Chondrocyte (in vitro differentiated cells): ENCODE results near the gene DPEP2NB. TPM values are rescaled to one million over a fixed set of nuclear protein-coding genes. Genes with fewer than 3 reads are reported as not detected.

Experiments used
- DNase-seq: peaks from one replicate; pipeline ENCODE4 v3.0.0; 2021; ENCODE audit warnings: mixed read lengths, low spot score
- H3K27ac Mint-ChIP-seq: one replicate; pipeline ENCODE4 v1.8.0; 2021; ENCODE audit warnings: mild to moderate bottlenecking, moderate library complexity, mixed read lengths; ENCODE audit not compliant: unreplicated experiment
- H3K27me3 Mint-ChIP-seq: 2 replicates; pipeline ENCODE4 v1.8.0; 2021; ENCODE audit warnings: low read depth, mixed read lengths
- H3K36me3 Mint-ChIP-seq: 2 replicates; pipeline ENCODE4 v1.8.0; 2021; ENCODE audit warnings: low read depth, mixed read lengths
- H3K4me1 Mint-ChIP-seq: 2 replicates; pipeline ENCODE4 v1.8.0; 2021; ENCODE audit warnings: low read depth, mild to moderate bottlenecking, mixed read lengths
- H3K4me3 Mint-ChIP-seq: one replicate; pipeline ENCODE4 v1.8.0; 2021; ENCODE audit warnings: mild to moderate bottlenecking, moderate library complexity, mixed read lengths; ENCODE audit not compliant: unreplicated experiment
- H3K9me3 Mint-ChIP-seq: 2 replicates; pipeline ENCODE4 v1.8.0; 2021; ENCODE audit warnings: low read depth, mixed read lengths
- total RNA-seq: library from RNA; stranded (reverse); gene quantifications from 3 replicates; pipeline ENCODE4 v1.2.1, GENCODE V29; 2021
- TF ChIP-seq, protein P1 (sequence below): fragments of 200-600 bp; sonication (generic); IDR thresholded peaks from 2 replicates; pipeline ENCODE4 v1.5.0; 2021; ENCODE audit warnings: antibody characterized with exemption, mild to moderate bottlenecking, moderate library complexity

The DPEP2NB gene
- total RNA-seq, 1 donor from 2014 or later, result not detected

- H3K36me3 Mint-ChIP-seq, result peaks cover 14% of the 10 kb centered on the region
- peak overlapping the region; percentile 98 for H3K27ac Mint-ChIP-seq
- no peaks in the 10 kb centered on the region for H3K27me3 Mint-ChIP-seq
- H3K9me3 Mint-ChIP-seq, result no peaks in the 10 kb centered on the region
- TF ChIP-seq, protein P1, sequence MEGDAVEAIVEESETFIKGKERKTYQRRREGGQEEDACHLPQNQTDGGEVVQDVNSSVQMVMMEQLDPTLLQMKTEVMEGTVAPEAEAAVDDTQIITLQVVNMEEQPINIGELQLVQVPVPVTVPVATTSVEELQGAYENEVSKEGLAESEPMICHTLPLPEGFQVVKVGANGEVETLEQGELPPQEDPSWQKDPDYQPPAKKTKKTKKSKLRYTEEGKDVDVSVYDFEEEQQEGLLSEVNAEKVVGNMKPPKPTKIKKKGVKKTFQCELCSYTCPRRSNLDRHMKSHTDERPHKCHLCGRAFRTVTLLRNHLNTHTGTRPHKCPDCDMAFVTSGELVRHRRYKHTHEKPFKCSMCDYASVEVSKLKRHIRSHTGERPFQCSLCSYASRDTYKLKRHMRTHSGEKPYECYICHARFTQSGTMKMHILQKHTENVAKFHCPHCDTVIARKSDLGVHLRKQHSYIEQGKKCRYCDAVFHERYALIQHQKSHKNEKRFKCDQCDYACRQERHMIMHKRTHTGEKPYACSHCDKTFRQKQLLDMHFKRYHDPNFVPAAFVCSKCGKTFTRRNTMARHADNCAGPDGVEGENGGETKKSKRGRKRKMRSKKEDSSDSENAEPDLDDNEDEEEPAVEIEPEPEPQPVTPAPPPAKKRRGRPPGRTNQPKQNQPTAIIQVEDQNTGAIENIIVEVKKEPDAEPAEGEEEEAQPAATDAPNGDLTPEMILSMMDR, result no peak
- peak overlapping the region; percentile 100 for H3K4me3 Mint-ChIP-seq
- peaks cover 45% of the 10 kb centered on the region for H3K4me1 Mint-ChIP-seq
- peak; percentile 89 for DNase-seq
These were observed 48.3 kb downstream of the DPEP2NB start for GRCh38 chr16:67967183-67967957.

DNA sequence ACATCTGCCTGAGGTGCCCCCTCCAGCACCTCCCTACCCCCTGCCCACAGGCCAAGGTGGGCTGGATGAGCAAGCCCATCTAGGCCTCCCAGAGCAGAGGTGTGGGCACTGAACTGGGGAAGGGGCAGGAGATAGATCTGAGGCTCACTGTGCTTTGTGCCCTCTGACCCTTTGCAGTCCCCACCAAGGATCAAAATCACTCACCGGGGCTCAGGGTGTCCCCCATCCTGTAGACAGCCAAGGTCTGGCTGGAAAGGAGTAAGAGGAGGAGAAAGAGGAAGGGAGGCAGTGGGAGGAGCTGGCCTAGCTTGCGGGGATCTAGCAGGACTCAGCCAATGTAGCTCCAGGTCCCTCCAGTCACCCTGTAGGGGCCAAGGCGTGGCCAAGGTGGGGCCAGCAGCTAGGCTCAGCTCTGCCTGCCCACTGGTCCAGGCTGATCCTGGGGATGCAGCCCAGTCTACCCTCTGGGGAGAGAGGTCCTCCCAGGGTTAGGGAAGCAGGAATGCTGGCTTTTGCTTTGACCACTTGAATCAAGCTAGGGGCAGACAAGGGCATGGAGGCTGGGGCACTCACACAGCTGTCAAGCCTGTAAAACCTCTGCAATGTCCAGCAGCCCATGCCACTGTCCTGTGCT lies 49.0 kb downstream of the DPEP2NB start:
- TF ChIP-seq, protein P1, result no peak
- H3K9me3 Mint-ChIP-seq, result no peaks in the 10 kb centered on the region
- peak overlapping the region; percentile 98 for H3K27ac Mint-ChIP-seq
- H3K36me3 Mint-ChIP-seq, result peaks cover 20% of the 10 kb centered on the region
- DNase-seq, result no peak
- peak overlapping the region; percentile 100 for H3K4me3 Mint-ChIP-seq
- H3K27me3 Mint-ChIP-seq, result no peaks in the 10 kb centered on the region
- H3K4me1 Mint-ChIP-seq, result peaks cover 48% of the 10 kb centered on the region

DNA sequence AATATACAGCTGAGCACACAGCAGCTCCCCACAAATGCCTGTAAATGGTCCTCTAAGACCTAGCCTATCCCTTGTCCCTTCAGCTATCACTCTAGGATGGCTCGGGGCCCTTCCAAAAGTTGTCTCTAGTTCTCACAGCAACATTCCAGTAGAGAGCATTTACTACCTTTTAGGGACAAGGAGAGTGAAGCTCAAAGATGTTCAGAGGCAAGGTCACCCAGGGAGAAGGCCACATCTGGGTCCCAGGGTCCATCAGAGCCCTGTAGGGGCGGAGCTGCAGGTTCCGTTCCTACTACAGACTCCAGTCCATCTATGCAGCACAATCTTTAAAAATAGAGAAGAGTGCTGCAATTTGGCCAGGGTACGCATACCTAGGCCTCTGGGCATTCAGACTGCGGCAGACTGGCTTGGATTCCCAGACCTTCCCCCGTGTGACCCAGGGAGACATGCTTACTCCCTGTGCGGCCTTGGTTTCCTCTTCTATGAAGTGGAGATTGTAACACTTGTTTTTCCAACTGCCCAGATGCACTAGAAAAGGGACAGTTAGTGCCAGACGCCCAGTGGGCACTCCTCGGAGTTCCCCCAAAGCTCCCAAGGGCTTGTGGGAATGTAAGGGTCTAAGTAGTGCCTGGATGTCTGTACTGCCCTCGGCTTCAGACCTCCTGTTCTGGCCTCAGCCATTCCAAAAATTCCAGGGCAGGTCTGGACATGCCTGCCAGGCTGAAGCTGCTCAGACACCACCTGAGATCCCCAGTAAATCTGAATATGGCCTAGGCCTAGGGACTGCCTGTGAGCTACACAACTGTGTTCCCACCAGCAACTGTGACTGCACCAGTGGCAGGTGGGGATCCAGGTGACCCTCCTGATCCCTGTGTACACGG lies 49.8 kb downstream of the DPEP2NB start:
- Mint-ChIP-seq H3K27ac (peak overlapping the region; percentile 98), H3K36me3 (peaks cover 26% of the 10 kb centered on the region), H3K4me3 (peak overlapping the region; percentile 100), H3K9me3 (no peaks in the 10 kb centered on the region), H3K4me1 (peaks cover 56% of the 10 kb centered on the region), H3K27me3 (no peaks in the 10 kb centered on the region)
- DNase-seq, result no peak
- TF ChIP-seq, protein P1, result no peak

- Mint-ChIP-seq H3K4me1 (peaks cover 69% of the 10 kb centered on the region), H3K4me3 (no peak overlapping the region), H3K9me3 (no peaks in the 10 kb centered on the region), H3K36me3 (peaks cover 30% of the 10 kb centered on the region), H3K27ac (no peak overlapping the region), H3K27me3 (no peaks in the 10 kb centered on the region)
- TF ChIP-seq, protein P1, result no peak
- DNase-seq, result no peak
These were observed 51.1 kb downstream of the DPEP2NB start for GRCh38 chr16:67964477-67965131.
